ENCODE results near the gene OR5T1.

The OR5T1 gene

DNA sequence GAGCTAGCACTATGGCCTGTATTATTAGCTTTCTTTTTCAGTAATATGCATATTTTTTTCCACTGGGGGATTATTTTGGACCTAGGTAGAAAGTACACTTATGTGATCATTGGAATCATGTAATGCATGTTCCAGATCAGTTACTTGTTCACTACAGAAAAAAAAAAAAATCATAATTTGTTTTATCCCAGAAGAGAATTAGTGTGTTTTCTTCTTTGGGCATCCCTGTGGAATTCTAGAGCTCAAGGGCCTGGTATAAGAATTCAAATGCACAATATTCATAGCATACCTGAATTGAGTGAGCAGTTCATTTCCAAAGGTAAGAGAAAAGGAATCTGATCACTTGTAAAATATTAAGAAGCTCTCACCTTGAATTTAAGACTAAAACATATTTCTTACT is at the start of gene OR5T1:
Gene OR5T1 (plus strand): TSS at position 301 of the 400 bp plus-strand sequence. CDS start 1,485 bp downstream, outside the sequence.
- no peak for DNase-seq
- intact Hi-C loops (cut with DNase I) = no loop called here

DNA sequence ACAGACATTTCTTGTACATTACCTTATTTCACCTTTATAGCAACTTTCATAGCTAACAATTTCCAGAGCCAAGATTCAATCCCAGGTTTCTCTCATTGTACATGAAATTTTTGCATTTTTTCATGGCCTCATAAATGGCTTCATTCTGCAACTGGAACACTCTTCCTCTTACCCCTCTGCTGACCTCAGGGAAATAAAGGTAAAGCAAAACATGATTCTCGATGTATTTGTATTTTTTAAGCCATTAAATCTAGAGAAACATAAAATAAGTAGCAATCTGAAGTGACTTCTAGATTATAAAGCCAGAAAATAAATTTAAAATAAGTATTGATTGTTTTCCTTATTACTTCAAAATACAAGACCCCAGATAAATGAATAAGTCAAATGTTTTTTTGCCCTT is 39.8 kb upstream of the OR5T1 start, which contains the start of gene OR5T2:
Gene OR5T2 (minus strand): TSS at position 101 of the 400 bp plus-strand sequence. CDS start 1,193 bp downstream, outside the sequence.
- intact Hi-C loops (cut with DNase I) = no loop called here

GRCh38 chr11:56251954-56252353 is 22.0 kb upstream of the OR5T1 start, which contains the start of gene OR5T3:
Gene OR5T3, plus strand, starts transcription at chr11:56252254. Its CDS starts 0 bp downstream, at chr11:56252254.
- intact Hi-C loops (cut with DNase I) = no loop called here
- DNase-seq = no peak

More for the DNA sequence above, 39.8 kb upstream of the OR5T1 start, which contains the start of gene OR5T2:
- no peak for DNase-seq

DNA sequence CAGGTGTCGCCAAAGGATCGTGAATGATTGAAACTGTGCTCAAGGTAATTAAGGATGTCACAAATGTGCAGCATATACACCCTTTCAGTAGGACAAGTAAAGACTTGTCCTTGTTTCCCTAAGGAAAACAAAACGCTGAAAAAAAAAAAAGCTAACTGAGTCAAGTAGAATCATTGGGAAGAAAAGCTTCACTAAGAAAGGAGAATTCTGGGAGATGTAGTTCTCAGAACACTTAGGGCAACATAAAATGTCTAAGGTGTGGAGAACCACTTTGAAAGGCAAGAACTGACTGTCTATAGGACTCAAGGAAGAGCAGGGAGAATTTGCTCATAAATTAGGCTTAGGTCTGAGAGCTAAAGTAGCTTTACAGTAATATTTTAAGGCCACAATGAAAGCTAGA is 2.9 kb upstream of the OR5T1 start:
- DNase-seq = no peak
- intact Hi-C loops (cut with DNase I) = no loop called here

DNA sequence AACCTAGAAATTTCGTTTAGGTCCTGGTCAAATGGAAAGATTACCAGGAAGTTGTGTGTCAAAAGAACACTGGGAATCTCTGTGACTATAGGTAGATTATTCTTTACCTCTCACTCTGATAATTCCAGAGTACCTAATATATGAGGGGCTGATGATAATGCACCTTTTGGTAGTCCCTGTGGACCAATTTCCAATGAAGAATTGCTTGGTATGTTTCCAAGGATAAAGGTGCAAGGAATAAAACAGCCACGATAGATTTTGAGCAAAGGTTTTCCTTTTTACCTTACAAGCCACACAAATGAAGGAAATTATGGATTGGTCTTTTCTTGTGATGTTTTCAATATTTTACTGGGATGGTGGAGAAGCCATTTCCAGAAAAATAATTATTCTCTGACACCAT is 18.2 kb downstream of the OR5T1 start, which contains the start of gene OR8H1:
Gene OR8H1 (minus strand): TSS at position 101 of the 400 bp plus-strand sequence. CDS start 1,192 bp downstream, outside the sequence.
- no peak for DNase-seq
- intact Hi-C loops (cut with DNase I) = no loop called here

DNA sequence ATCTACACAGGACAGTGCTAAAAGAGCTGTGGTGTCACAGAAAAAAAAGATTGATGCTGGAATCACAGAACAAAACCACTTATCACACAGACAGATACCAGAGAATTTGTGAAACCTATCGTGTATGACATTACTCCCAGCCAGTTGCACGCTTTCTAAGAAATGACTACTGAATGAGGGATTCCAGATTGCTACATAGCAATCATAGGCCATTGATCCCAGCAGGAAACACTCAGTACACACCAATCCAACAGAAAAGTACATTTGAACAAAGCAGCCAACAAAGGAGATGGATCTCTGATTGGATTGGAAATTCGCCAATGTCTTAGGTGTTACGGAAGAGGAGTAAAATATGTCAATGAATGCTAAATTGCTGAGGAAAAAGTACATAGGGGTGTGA is 22.9 kb downstream of the OR5T1 start:
- intact Hi-C loops (cut with DNase I) = no loop called here
- DNase-seq = no peak

GRCh38 chr11:56307836-56308235 is 33.9 kb downstream of the OR5T1 start:
- DNase-seq = peak in 1 of 10 donors; percentile 55
- intact Hi-C loops (cut with DNase I) = no loop called here

GRCh38 chr11:56314844-56315243 is 40.9 kb downstream of the OR5T1 start, which contains the start of gene OR8K3:
Gene OR8K3, plus strand, starts transcription at chr11:56315144. Its CDS starts 3,163 bp downstream, at chr11:56318307.
- no peak for DNase-seq
- intact Hi-C loops (cut with DNase I) = no loop called here

Data from posterior cingulate gyrus (tissue), 11 donors.